Fibroblast of skin of right biceps (primary cell): ENCODE data around the gene SRP72.
A peak's percentile ranks its signal among the peaks of the same experiment; 100 is the strongest.
"Not testable (repeated sequence)": the region's sequence is repeated elsewhere in the genome, so short reads cannot be mapped to it uniquely, and the experiment has no call there.

Experiments
- DNase-seq: peaks from one replicate; pipeline ENCODE4 v3.0.0-alpha.2; 2013

SRP72 gene

GRCh38 chr4:56467284-56468096 is at the start of gene SRP72:
Gene SRP72 (plus strand): TSS chr4:56467617. CDS start chr4:56467636, 19 bp downstream.
- DNase-seq = peak; percentile 90

- no peak for DNase-seq
Measured at GRCh38 chr4:56424176-56424575, 43.2 kb upstream of the SRP72 start.

- DNase-seq = peak; percentile 39
Measured at GRCh38 chr4:56424697-56425514, 42.5 kb upstream of the SRP72 start.

DNA sequence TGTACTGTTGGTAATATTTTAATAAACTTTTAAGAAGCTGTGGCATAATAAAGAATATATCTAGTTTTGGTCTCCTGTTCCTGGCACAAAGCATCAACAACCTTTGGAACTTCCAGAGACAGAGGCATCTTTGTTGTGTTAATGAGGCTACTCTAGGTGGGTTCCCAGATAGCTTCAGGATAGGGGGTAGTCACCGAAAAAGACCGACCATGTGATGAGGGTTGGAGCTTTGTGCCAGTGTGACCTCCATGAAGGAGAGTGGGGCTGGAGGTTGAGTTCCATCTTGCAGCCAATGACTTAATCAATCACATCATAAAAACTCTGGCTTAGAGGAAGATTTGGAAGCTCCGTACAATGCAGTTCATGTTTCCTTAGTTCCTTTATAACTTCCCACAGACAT is 41.9 kb upstream of the SRP72 start:
- no peak for DNase-seq

DNA sequence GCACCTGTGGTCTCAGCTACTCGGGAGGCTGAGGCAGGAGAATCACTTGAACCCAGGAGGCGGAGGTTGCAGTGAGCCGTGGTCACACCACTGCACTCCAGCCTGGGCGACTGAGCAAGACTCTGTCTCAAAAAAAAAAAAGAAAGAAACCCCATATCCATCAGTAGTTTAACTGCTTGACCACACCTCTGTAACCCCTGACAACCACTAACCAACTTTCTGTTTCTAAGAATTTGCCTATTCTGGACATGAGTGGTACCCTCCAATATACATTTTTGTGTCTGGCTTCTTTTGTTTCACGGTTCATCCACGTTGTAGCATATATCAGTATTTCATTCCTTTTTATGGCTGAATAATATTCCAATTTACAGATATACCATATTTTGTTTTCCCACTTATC is 41.1 kb upstream of the SRP72 start:
- no peak for DNase-seq

GRCh38 chr4:56427179-56427578 is 40.2 kb upstream of the SRP72 start:
- no peak for DNase-seq

GRCh38 chr4:56430203-56430602 is 37.2 kb upstream of the SRP72 start:
- DNase-seq = no peak

- DNase-seq = no peak
Measured at GRCh38 chr4:56433280-56433679, 34.1 kb upstream of the SRP72 start.

DNA sequence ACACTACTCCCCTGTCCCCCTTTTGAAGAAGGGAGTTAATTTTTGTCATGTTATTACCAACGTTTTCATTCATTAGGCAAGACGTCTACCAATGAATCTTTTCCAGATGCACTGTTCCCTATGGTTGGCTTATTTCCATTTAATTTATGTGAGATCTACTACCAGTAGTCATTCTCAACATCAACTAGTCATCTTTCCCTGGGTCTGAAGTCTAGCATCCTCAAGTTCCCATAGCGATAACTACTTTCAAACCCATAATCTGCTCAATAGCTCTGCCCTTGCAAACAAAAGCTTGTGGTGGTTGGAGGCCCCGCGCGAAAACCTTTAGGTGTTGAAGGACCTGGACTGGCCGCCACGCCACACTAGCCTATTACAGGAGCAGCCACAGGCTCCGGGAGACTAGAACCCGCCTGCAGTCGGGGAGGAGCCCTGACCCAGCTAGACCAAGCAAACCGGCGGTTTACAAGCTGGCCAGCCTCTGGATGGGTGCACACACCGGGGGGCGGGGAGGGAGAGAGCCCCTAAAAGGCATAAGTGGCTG is 32.7 kb upstream of the SRP72 start:
- DNase-seq = peak; percentile 52

GRCh38 chr4:56435140-56435926 is 32.1 kb upstream of the SRP72 start, which contains the start of gene PPAT:
Gene PPAT (minus strand): TSS chr4:56435615. CDS start chr4:56435477, 138 bp downstream.
- peak; percentile 98 for DNase-seq

GRCh38 chr4:56438766-56439165 is 28.7 kb upstream of the SRP72 start:
- DNase-seq = peak; percentile 65

DNA sequence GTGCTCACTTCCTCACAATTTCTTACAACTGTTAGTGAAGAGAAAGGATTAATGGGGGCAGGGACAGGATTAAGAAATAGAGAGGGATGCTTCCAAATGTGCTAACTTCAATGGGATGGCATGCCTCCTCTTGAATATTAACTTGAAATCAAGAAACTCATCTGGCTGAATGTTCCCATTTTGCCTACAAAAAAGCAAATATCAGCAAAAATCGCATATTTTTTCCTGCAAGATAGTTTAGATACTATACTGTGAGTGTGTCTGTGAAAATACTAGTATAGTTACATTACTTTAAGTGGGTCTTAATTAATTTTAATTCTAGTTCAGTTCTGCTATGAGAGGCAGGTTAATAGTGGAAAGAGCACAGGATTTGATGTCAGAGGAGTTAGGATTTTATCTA is 26.4 kb upstream of the SRP72 start:
- DNase-seq = no peak

DNA sequence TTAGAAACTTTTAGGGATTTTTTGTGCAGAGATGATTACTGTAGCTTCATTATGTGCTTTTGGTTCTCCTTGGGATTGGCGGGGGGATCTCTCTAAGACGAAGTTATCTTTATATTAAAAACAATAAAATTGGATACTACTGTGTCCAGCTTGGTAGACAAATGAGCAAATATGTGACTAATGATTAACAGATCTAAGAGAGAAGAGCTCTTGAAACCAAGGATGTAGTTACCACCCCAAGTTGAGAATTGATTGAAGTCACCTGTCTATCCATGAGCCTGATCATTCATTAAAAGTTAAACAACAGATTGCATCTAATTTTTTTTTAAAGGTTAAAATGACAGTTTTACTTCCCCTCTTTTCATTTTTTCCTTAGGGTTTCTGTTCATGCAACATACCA is 22.7 kb upstream of the SRP72 start:
- DNase-seq = no peak

GRCh38 chr4:56445699-56446098 is 21.7 kb upstream of the SRP72 start:
- no peak for DNase-seq

- DNase-seq = no peak
Measured at GRCh38 chr4:56448301-56448700, 19.1 kb upstream of the SRP72 start.

GRCh38 chr4:56449475-56449874 is 17.9 kb upstream of the SRP72 start:
- DNase-seq = not testable (repeated sequence)

DNA sequence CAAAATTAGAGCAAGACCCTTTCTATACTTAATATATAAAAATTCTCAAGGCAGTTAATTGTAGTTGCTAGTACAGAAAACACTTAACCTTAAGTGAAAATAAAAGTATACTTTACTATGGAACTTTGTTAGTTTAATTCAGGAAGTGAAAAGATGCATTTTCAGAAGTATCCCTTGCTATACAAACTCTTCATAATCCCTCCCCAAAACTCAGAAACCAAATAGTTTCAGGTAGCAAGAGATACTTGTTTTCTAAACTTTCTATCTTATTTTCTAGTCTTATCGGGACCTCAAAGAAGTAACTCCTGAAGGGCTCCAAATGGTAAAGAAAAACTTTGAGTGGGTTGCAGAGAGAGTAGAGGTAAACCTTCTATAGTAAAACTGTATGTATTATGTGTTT is 17.1 kb upstream of the SRP72 start:
- no peak for DNase-seq

DNA sequence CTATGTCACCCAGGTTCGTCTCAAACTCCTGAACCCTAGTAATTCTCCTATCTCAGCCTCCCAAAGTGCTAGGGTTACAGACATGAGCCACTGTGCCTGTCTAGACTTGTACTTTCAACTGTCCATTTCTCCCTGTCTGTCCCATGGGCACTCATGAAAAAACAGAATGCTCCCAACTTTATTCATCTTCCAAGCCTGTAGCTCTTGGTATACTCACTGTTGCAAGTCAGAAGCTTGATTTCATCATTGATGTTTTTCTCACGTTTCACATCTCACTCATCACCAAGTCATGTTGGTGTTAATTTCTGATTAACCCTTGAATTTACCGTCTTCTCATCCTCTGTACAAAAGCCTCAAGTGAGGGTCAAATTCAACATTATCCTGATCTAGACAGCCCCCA is 7.3 kb upstream of the SRP72 start:
- DNase-seq = peak; percentile 18

DNA sequence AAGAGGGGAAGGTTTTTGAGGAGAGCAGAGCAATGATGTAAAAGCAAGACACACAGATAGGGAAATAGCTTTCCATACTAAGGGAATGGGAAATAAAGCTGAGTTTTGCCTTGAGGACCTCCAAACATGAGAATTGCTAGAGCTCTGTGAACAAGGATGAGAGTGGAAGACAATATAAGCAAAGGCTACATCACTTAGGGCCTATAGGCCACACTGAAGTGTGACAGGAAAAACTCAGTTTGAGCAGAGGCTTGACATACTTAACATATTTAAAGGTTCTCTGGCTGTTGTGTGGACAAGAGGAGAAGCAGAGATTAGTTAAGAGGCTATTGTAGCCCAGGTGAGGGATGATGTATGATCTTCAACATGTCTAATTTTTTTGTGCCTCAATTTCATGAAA is 5.3 kb upstream of the SRP72 start:
- DNase-seq = no peak

DNA sequence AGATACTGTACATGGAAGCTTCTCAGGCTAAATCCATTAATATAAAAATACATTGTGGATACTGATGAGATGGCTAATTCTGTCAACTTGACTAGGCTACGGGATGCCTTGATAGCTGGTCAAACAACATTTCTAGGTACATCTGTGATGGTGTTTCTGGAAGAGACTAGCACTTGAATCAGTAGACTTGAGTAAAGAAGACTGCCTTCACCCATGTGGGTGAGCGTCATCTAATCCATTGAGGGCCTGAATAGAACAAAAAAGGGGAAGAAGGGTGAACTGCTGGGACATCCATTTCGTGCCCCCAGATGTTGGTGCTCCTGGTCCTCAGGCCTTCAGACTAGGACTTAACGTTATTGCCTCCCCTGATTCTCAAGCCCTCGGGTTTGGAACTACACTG is 3.7 kb upstream of the SRP72 start:
- DNase-seq = no peak

DNA sequence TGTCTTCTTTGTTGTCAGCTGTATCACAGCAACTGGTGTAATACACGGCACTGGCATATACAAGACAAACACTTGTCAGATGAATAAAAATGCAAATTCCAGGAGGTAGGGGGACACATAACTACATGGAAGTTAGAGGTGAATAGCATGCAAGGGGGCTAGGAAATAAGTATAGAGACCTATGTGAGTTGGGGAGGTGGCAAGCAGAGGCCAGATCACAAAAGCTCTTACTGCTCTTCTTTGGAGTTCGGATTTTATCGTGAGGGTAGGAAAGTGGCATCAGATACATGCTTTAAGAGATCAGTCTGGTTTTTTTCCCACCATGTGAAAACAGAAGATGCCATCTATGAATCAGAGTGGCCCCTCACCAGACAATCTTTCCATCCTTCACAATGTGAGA is 2.8 kb upstream of the SRP72 start:
- no peak for DNase-seq

DNA sequence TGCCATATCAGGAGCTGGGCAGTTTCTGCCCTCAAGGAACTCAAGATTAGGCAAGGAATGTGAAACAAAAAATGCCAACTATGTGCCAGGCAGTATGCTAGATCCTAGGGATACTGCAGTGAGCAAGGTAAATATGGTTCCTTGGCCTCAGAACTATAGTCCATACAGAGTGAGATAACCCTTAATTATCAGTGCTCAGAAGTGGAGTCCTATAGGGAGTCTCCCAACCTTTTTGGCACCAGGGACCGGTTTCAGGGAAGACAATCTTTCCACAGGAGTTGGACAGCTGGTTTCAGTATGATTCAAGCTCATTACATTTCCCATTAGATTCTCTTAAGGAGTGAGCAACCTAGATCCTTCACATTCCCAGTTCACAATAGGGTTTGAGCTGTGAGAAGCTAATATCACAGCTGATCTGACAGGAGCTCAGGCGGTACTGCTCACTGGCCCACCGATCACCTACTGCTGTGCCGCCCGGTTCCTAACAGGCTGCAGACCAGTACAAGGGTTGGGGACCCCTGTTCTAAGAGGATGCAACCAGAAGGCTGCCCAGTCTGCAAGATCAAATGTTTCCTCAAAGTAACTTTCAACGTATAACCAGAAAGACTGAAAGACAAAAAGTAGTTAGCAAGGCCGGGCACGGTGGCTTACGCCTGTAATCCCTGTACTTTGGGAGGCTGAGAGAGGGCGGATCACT is 1.7 kb upstream of the SRP72 start:
- peak; percentile 29 for DNase-seq
